ENCODE data around the gene LMX1B.

The LMX1B gene

DNA sequence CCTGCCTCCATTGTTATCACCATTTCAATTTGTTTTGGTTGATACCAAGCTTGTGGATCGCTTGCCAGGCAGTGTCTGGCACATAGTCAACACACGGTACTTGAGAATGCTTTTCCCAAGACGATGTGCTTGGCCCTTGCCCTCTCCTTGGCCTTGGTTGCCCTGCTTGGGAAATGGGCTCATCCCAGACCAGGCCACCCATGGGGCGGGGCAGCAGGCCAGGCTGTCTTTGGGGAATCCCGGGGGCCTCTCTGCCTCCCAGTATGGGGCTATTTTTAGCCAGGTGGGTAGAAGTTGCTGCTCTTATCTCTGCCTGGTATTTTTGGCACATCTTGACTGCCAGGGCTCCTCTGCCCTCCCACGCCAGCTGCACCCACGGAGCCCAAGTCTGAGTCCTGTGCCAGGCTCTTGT is 49.9 kb downstream of the LMX1B start:
- TF ChIP-seq, protein P1, sequence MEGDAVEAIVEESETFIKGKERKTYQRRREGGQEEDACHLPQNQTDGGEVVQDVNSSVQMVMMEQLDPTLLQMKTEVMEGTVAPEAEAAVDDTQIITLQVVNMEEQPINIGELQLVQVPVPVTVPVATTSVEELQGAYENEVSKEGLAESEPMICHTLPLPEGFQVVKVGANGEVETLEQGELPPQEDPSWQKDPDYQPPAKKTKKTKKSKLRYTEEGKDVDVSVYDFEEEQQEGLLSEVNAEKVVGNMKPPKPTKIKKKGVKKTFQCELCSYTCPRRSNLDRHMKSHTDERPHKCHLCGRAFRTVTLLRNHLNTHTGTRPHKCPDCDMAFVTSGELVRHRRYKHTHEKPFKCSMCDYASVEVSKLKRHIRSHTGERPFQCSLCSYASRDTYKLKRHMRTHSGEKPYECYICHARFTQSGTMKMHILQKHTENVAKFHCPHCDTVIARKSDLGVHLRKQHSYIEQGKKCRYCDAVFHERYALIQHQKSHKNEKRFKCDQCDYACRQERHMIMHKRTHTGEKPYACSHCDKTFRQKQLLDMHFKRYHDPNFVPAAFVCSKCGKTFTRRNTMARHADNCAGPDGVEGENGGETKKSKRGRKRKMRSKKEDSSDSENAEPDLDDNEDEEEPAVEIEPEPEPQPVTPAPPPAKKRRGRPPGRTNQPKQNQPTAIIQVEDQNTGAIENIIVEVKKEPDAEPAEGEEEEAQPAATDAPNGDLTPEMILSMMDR (IDR thresholded peaks at IDR 0.05) = no peak

- TF ChIP-seq, protein P1 (IDR thresholded peaks at IDR 0.05) = no peak
Measured at GRCh38 chr9:126664900-126665643, 51.3 kb downstream of the LMX1B start.

DNA sequence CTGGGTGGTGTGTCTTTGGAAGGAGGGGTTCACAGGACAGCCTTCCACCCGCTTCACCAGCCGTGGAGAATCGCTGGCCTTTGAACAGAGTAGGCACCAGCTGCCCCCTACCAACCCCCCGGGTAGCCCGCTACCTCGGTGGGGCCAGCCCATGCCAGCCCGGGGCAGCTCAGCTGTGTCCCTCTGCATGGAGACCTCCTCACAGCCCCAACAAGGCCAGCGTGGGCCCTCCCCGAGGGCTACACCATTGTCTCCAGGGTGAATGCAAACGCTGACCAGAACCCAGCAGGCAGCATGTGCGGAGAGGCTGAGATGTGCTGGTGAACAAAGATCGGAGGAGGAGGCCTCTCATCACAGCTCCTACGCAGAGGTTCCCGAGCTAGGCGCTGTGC is 51.9 kb downstream of the LMX1B start:
- TF ChIP-seq, protein P1 (IDR thresholded peaks at IDR 0.05) = no peak

GRCh38 chr9:126666155-126666803 is 52.6 kb downstream of the LMX1B start:
- TF ChIP-seq, protein P1 (IDR thresholded peaks at IDR 0.05) = no peak

- TF ChIP-seq, protein P1 (IDR thresholded peaks at IDR 0.05) = no peak
Measured at GRCh38 chr9:126667190-126668055, 53.7 kb downstream of the LMX1B start.

- TF ChIP-seq, protein P1 (IDR thresholded peaks at IDR 0.05) = no peak
Measured at GRCh38 chr9:126668058-126668457, 54.3 kb downstream of the LMX1B start.

DNA sequence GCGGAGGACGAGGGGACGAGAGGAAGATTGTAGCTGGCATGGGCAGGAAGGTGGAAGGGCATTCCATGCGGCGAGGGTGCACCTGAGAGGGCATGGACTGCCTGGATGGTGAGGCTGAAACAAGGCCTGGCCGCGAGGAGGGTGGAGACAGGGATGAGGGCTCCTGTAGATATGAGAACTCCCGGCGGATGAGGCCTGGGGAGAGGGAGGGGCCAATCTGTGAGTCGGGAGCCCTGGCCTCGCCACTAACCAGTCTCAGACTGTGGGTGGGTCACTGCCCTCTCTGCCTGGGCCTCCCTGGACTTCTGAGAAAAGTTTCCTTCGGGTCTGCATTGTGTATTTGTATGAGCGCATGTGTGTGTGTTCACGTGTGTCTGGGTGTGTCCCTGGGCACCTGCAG is 55.4 kb downstream of the LMX1B start:
- TF ChIP-seq, protein P1 (IDR thresholded peaks at IDR 0.05) = no peak

All from LNCAP (cell line).